SW 1271 (cell line): ENCODE data around the gene JAM2.
A peak's percentile ranks its signal among the peaks of the same experiment; 100 is the strongest.
"Not testable (repeated sequence)": the region's sequence is repeated elsewhere in the genome, so short reads cannot be mapped to it uniquely, and the experiment has no call there.

Experiments
- DNase-seq, 2 experiments: peaks; one replicate each; lab custom pipeline; 2025; lab: John Stamatoyannopoulos, UW

The JAM2 gene, protein sequence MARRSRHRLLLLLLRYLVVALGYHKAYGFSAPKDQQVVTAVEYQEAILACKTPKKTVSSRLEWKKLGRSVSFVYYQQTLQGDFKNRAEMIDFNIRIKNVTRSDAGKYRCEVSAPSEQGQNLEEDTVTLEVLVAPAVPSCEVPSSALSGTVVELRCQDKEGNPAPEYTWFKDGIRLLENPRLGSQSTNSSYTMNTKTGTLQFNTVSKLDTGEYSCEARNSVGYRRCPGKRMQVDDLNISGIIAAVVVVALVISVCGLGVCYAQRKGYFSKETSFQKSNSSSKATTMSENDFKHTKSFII

DNA sequence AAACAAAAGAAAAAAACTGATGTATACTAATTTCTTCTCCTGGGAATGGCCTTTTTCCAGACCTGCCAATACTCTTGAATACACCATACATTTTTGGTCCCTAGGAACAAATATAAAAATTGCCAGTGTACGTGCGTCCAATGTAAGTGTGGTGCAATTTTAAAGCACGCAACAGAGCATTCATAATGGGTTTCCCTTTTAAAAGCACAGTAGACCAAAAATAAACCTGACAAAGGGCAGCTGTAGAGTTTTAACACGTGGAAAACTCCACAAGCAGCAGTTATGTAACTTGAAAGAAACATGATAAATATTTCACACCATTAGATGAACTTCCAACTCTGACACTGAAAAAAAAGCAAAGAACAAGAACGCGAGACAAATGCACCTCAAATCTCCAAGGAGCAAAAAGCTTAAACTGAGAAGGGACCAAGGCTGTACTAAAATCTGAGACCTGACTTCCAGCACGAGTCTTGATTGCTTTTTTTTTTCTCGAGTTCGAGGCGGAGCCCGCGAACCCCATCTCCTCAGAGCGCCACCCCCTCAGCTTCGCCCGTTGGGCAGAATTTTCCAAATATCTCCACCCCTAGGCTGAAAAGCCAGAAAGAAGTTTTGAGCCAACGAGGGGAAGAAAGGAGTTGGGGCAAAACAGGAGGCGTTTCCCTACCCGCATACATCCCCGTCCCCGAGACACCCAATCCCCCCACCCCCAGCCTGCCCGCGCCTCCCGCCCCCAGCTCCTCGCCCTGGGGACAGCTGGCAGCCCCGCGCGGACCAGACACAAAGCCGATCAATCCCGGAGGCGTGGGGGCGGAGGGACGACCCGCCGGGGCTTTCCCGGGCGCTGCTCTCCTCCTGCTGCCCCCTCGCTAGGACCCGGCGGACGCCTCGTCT is at the start of gene JAM2:
Gene JAM2 (plus strand): TSS at position 599 of the 891 bp plus-strand sequence. CDS start 564 bp downstream, outside the sequence.
- DNase-seq, result peak in 1 of 2 experiments; percentile 22

DNA sequence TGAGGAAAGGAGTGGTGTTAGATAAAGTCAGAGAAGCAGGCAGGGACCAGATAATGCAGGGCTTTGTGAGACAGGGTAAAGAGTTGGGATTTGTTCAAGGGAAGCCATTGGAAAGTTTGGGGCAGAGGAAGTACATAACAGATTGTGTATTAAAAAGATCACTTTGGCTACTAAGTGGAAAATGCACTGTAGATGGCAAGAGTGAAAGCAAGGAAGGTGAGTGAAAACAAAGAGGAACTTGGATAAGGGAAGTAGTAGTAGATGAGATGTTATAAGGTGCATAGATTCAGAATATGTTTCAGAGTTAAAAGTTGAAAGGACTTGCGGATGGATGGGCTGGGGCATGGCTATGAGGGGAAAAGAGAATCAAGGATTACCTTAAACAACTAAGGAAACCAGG is 49.2 kb upstream of the JAM2 start:
- DNase-seq, result no peak

DNA sequence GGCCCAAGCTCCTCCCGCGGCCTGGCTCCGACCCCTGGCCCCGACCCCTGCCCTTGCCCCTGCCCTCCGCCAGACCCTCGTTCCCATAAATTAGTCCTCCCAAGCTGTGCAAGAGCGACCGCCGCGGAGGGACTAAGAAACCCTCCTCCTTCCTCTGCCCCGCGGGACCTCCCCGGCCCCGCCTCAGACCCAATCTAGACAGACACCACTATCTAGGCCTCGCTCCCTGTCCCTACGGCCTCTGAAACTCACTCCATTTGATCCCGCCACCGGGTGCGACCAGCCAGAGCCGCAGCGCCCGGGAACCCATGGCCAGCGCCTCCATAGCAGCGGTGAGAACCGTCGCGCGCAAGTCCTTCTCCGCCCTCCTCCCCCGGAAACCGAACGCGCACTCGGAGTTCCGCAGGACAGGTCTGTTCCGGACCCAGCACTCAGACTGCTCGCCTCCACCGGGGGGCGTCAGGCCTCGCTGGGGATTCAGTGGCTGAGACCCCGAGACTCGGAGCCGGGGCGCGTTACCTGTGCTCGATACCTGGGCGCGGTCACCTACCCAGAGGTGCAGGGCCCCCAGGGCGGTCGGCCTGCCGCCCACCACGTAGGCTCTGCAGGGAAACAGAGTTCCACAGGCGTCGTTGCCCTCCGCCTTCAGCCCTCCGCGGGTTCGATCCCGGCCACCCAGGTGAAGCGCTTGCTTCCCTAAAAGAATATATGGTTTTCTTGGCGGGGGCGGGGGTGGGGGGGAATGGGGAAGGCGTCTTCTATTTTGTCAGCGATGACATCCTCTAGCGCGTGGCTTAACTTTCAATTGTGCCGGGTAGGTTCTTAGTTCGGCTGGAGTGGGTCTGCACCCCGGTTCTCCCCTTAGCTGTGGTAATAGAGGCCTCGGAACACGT is 31.7 kb upstream of the JAM2 start, which contains the start of gene MRPL39:
Gene MRPL39 (minus strand): TSS at position 331 of the 893 bp plus-strand sequence. CDS start 6 bp downstream, at position 325.
- peak; percentile 42 to 65 for DNase-seq

DNA sequence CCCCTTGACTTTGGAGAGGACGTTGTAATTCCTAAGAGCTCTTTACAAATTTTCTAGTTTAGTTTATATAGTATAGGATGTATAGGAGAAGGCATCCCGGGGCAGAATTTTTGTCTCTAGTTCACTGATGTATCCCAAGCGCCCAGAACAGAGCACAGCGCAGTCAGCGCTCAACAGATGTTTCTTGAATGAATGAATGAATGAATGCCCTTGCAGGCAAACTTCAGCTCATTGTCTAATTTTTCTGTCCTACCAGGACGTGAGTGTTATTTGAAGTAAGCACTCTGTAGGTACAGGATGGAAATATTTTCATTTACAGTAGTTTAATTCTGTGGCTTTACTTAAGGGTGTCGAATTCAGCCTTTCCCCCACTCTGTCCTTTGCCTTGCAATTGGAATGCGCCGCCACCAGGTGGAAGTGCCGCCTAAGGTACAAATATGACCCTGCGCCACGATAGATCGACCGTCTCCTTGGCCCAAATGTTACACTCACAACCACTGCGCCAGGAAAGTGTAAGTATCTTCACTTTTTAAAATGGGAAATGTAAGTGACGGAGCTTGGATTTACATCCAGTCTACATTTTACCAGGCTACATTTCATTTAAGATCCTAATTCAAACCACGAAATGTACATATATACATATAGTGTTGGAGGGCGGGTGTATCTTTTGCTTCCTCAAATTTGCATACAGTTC is 30.9 kb upstream of the JAM2 start:
- DNase-seq, result peak in 1 of 2 experiments; percentile 53

DNA sequence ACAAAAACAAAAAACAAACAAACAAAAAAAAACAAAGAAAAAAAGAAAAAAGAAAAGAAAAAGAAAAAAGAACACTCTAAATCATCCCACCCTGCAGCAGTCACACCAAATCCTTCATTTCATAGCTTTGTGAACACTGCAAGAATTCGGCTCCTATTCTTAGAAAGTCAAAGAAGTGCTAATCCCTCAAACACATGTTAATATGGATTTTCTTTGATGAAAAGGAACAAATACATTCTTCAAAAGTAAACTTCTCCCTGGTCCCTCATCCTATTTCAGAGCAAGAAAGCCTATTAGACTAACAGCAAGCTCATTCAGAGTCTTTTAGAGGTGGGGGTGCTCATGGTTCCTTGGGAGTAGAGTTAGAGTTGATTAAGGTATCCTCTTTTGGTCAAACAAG is 24.6 kb upstream of the JAM2 start:
- DNase-seq, result no peak

DNA sequence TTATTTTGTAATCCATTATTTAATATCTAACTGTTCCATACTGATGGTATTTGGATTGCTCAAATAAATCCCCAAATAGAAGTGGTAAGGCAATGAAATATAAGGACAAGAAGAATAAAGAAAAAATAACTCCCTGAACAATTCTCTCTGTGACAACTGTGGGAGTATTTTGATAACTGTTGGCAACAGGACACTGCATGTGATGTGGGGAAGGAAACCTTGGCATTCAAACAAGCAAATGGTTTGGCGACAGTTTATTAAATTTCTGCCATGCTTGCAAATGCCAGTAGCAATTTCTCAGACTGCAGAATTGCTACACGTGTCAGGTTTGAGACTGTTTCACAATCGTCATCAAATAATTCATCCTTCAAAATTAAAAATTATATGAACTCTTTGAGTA is 23.2 kb upstream of the JAM2 start:
- DNase-seq, result no peak

DNA sequence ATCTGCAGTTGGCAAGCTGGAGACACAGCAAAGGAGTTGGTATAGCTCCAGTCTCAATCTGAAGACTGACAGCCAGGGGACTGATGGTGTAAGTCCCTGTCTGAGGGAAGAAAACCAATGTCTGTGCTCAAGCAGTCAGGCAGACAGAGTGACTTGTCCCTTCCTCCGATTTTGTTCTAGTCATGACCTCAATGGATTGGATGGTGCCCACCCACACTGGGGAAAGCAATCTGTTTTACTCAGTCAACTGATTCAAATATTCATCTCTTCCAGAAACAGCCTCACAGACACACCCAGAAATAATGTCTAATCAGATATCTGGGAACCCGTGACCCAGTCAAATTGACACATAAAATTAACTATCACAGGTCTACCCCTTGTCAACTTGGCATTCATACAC is 19.9 kb upstream of the JAM2 start:
- DNase-seq, result no peak

DNA sequence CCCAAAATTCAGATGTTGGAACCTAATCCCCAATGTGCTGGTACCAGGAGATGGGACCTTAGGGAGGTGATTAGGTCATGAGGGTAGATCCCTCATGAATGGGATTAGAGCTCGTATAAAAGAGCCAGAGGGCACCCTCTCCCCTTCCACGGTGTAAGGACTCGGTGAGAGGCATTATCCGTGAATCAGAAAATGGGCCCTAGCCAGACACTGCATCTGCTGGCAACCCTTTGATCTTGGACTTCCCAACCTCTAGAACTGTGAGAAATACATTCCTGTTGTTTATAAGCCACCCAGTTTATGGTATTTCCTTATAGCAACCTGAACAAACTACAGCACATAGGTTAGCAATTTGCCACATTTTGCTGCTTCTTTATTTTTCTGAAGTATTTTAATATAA is 14.5 kb upstream of the JAM2 start:
- no peak for DNase-seq

DNA sequence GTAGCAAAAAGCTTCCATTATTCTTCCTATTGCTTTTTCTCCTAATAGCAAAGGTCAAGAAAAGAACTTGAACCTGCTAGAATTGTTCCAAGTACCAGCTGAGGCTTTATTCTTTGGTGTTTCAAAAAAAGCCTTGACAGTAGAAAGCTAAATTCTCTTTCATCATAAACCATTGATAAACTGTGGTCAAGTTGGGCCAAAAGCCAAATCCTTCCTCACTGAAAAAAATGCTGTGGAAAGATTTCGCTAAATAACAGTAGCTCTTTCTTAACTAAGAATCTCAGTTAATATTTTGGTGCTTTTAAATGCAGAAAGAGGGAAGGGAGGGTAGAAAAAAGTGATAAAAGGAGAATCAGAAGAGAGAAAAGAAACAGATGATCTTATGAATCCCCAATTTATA is 14.0 kb upstream of the JAM2 start:
- DNase-seq, result no peak

DNA sequence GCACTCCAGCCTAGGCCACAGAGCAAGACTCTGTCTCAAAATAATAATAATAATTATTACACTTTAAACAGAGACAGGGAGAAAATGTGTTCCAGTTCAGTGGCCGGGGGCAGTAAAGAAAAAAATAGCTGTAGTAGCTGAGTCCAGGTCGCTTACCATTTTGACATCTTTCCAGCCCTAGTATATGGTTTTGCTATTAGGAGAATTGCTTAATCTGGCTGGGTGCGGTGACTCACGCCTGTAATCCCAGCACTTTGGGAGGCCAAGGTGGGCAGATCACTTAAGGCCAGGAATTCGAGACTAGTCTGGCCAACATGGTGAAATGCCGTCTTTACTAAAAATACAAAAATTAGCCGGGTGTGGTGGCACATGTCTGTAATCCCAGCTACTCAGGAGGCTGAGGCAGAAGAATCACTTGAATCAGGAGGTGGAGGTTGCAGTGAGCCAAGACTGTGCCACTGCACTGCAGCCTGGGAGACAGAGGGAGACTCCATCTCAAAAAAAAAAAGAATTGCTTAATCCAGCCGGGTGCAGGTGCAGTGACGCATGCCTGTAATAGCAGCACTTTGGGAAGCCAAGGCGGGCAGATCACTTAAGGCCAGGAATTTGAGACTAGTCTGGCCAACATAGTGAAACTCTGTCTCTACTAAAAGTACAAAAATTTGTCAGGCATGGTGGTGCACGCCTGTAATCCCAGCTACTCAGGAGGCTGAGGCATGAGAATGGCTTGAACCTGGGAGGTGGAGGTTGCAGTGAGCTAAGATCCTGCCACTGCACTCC is 13.1 kb upstream of the JAM2 start:
- not testable (repeated sequence) for DNase-seq

DNA sequence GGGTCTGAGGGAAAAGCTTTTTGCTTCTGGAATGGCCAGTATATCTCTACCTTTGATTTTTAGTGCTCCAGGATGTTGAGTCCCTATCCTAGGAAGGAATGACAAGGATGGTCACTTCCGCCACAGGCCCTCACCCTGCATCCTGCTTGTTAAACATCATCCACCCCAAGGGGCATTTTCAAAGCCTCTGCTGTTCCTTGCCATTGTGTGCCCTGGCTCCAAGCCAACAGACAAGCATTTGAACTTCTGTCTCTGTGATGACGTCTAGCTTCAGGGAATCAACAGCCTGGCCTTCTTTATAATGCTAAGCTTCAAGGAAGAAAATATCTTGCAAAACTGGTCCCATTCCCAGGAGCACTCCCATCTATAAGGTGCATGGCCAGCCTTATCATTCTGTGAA is 12.3 kb upstream of the JAM2 start:
- DNase-seq, result no peak

DNA sequence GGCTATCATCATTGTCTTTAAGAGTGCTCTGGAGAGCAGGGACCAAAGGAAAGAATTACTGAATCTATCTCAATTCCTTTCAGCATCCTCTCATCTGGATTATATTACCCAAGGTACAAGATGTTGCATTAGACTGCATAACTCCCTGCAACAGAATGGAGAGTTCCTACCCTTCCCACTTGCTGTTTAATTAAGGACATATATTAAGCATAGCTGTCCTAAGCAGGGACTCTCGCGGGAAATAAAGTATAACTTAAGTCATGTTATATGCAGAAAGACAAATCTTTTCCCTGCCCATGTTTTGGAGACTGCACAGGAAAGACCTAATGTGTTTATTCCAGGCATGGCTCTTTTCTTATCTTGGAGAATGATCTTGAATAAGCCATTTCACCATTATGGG is 6.8 kb upstream of the JAM2 start:
- no peak for DNase-seq

DNA sequence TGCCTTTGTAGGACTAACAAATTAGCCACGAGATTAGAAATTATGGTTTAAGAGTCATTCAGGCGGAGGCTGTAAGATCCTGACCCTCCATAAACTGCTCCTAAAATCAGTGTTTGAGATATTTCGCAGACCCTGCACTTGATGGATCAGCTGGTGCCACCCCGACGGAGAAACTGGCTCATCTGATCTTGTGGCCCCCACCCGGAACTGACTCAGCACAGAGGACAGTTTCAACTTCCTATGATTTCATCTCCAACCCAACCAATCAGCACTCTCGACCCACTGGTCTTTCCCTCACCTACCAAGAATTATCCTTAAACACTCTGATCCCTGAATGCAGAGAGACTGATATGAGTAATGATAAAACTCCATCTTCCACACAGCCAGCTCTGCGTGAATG is 3.7 kb upstream of the JAM2 start:
- DNase-seq, result no peak

DNA sequence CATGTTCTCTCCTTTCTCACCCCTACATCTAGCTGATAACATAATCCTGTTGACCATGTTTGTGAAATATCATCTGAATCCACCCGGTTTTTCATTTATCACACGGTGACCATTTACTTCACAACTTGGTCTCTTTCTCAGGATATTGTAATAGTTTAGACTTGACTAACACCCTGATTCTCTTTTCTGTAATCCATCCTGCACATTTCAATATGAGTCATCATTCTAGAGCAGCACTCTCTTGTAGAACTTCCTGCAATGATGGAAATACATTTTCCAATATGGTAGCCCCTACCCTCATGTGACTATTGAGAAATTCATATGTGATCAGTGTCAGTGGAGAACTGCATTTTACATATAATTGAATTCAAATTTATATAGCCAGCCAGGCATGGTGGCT is 2.3 kb upstream of the JAM2 start:
- no peak for DNase-seq

DNA sequence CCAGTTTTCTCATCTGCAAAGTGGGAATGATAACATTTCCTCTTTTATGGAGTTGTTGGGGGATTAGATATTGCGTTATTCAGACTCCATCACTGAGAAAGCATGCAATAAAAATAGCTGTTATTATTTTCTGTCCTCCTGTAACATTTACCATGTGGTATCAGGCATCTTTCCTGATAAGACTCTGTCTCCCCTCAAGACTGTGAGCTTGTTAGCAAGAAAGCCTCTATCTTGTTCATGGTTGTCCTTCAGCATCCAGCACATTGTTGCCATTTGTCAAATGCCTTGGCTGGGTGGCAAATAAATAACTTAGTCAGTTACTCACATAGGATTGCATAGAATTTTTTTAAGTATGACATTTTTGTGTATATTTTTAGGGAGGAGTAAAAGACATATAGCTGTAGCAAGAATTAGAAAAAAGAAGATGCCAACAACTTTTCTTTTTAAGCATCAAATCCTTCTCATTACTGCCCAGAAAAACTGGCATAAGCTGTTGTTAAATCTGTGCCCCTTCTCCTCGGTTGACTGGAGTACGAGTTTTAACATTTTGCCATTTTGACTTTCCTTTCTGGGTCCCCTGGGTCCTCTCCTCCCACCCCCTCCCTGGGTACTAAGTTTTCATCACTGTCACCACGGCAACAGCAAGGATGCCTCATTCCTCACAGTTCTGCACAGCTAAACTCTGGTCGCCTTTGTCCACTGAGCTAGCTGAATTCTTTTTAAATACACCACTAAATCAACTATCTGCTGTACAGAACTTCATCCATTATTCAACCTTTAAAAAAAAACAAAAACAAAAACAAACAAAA is 1.0 kb upstream of the JAM2 start:
- DNase-seq, result no peak

DNA sequence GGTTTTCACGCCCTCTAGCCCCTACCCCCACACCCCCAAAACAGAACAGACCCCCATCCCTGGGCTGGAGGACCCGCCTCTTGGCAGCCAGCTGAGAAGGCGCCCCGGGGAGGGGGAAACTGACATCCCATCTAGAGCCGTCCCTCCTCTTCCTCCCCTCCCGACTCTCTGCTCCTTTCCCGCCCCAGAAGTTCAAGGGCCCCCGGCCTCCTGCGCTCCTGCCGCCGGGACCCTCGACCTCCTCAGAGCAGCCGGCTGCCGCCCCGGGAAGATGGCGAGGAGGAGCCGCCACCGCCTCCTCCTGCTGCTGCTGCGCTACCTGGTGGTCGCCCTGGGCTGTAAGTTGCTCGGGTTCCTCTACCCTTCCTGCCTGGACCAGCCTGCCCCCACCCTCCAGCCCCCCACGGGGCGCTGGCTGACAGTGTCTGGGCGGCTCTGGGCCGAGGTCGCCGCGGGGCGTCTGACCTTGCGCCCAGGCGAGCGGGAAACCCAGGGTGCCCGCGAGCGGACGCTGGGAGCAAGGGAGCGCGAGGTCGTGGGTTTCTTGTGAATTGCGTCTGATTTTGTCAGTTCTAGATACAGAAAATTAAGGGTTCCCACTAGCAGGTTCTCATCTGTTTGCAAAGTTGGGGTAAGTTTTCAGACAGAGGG is 618 bp downstream of the JAM2 start:
- DNase-seq, result peak in 1 of 2 experiments; percentile 23

DNA sequence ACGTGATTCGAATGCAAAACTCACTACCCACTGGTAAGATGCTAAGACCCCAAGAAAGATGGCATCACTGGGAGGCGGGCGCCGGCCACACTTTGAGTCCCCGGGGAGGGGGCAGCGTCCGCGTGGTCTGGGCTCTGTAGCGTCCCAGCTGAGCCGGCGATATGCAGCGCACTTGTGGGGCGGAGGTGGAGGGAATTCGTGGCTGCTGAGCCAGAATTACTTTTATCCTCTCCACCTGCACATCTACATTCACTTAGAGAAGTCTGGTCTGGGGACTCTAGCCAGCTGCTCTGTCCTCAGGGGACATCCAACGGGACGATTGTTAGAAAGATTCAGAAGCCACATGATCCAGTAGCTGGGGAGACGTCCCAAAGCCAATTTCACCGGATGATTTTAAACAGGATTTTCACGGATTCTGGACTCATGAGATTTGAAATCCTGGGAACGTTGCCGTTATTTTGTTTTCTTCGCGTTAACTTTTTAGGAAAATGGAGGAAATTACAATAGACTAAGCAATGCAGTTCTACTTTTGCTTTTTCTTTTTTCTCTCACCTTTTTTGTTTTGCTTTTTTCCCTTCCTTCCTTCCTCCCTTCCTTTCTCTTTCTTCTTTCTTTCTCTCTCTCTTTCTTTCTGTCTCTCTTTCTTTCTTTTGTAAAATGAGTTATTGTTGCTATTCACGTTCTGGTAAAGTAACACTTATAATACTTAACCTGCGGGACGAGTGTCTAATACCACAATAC is 1.3 kb downstream of the JAM2 start:
- DNase-seq, result no peak

DNA sequence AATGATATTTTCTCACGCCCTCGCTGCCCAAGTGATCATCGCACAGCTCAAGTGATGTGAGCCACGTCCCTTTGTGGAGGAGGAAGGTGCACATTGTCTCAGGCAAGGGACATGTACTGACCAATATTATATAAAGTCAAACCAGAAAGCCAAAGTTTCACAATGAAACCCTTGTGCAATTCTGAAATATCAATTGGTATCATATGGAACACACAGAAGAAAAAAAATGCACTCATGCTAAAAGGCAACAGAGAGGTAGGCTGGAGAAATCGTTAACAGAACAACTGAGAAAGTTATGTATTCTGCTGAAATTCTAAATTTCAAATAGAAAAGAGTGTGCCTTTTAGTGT is 1.9 kb downstream of the JAM2 start:
- no peak for DNase-seq

DNA sequence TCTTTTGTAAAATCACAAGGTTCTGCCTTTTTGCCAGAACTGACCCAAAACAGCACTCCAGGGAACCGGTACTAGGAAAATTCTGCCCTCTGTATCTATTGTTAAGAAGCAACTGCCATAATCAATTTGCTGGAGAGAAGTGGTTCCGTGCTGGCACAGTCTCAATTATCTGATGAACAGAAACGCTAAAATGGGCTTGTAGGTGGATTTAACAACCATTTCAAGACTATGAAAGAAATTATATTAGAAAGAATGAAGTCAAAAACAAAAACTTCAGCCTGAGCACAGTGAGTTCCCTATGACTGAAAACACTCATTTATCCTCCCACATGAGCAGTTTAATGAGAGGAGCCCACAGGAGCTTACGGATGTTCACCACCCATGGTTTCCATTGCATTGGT is 4.4 kb downstream of the JAM2 start:
- DNase-seq, result no peak
